Vein endothelial cell (primary cell): Measurements from ENCODE around the gene BZW2. TPM values are rescaled to one million over a fixed set of nuclear protein-coding genes. Genes with fewer than 3 reads are reported as not detected.

ENCODE experiments used
- total RNA-seq: library from RNA; depleted of rRNA; stranded (reverse); fragments of >200 nt; gene quantifications from 2 replicates; pipeline ENCODE4 v1.2.3, GENCODE V29; 2012

The BZW2 gene
- 130 and 166 TPM in 2 replicates for total RNA-seq

DNA sequence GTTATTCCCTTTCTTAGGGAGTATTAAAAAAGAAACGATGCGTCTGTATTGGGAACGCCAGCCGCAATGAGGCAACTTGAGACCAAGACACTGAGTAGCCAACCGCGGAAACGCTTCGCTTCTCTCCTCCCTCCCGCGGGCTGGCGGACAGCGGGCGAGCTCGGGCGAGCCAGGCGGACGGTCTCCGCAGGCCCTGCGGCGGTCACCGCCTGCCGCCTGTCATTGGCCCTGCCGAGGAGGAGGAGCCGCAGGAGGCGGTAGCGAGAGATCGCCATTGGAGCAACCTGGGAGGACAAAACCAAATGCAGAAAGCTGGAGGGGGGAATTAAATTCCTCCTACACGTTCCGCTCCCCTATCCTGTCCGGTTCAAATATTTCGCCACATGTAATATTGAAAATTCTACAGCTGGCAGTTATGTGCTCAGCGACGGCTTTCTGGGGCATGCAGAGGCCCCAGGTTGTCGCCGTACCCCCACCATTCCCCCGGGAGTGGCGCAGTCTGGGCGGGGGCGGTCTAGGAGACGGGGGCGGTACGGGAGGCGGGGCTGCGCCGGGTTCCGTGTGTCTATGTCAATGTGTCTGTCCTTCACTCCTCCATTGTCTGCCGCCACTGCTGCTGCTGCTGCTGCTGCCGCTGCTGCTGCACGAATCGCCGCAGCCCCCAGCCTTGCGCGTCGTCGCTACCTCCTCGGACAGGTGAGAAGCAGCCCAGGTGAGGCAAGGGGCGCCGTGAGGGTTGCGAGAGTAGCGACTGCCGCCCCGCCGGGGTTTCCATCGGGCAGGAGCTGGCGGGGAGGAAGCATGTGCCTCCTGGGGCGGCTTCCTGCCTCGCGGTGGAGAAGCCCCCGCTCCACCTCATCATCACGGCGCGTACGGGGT, at the start of gene BZW2, which contains the start of gene ANKMY2:
TSS of gene BZW2 (plus strand) at position 589 of the 879 bp plus-strand sequence. CDS start 19,263 bp downstream, outside the sequence.
TSS of gene ANKMY2 (minus strand) at position 162 of the 879 bp plus-strand sequence. CDS start 181 bp downstream, outside the sequence.

GRCh38 chr7:16753102-16753931, 107.3 kb downstream of the BZW2 start, which contains the start of gene TSPAN13:
TSS of gene TSPAN13 (plus strand) at chr7:16753755. CDS start at chr7:16753968, 213 bp downstream.

Other genes with a start within 250 kb of the BZW2 start
- 1.3 and 2.6 TPM in 2 replicates for gene CRPPA, start 224.6 kb upstream of the BZW2 start, total RNA-seq
- gene SOSTDC1, start 180.4 kb upstream of the BZW2 start, total RNA-seq, result not detected in 2 replicates
- not detected in 2 replicates for gene LRRC72, start 119.4 kb upstream of the BZW2 start, total RNA-seq
- gene ANKMY2, start 427 bp upstream of the BZW2 start, total RNA-seq, result 10.8 and 12.8 TPM in 2 replicates
- gene TSPAN13, start 107.6 kb downstream of the BZW2 start, total RNA-seq, result 29.7 and 37.9 TPM in 2 replicates
- gene AGR2, start 158.8 kb downstream of the BZW2 start, total RNA-seq, result not detected in 2 replicates
- not detected in 2 replicates for gene AGR3, start 235.8 kb downstream of the BZW2 start, total RNA-seq